Measurements from ENCODE around the gene PIGS.

DNA sequence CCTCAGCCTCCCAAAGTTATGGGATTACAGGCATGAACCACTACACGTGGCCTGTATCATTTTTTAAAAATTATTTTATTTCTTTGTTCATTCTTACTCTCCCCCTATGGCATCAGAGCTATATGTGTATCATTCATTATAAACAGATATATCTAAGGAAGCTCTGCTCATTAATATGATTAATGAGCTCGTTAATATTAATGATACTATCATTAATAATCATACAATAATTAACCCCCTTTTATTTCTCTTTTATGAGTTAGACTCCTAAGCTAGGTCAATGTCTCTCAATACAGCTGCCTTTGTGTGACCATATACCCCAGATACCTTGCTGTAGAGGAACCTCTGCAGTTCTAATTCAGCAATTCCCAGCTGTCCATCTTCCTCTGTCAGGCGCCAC lies 47.1 kb upstream of the PIGS start:
- TF ChIP-seq, protein P1, sequence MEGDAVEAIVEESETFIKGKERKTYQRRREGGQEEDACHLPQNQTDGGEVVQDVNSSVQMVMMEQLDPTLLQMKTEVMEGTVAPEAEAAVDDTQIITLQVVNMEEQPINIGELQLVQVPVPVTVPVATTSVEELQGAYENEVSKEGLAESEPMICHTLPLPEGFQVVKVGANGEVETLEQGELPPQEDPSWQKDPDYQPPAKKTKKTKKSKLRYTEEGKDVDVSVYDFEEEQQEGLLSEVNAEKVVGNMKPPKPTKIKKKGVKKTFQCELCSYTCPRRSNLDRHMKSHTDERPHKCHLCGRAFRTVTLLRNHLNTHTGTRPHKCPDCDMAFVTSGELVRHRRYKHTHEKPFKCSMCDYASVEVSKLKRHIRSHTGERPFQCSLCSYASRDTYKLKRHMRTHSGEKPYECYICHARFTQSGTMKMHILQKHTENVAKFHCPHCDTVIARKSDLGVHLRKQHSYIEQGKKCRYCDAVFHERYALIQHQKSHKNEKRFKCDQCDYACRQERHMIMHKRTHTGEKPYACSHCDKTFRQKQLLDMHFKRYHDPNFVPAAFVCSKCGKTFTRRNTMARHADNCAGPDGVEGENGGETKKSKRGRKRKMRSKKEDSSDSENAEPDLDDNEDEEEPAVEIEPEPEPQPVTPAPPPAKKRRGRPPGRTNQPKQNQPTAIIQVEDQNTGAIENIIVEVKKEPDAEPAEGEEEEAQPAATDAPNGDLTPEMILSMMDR (IDR thresholded peaks at IDR 0.05; ENCODE audit: insufficient read depth, low read length) = no peak
- TF ChIP-seq POLR2AphosphoS5 (IDR thresholded peaks at IDR 0.05; ENCODE audit: low read depth) = no peak
- no peak for TF ChIP-seq GABPA (IDR thresholded peaks at IDR 0.05; ENCODE audit: low read depth)
- TF ChIP-seq, protein P2, sequence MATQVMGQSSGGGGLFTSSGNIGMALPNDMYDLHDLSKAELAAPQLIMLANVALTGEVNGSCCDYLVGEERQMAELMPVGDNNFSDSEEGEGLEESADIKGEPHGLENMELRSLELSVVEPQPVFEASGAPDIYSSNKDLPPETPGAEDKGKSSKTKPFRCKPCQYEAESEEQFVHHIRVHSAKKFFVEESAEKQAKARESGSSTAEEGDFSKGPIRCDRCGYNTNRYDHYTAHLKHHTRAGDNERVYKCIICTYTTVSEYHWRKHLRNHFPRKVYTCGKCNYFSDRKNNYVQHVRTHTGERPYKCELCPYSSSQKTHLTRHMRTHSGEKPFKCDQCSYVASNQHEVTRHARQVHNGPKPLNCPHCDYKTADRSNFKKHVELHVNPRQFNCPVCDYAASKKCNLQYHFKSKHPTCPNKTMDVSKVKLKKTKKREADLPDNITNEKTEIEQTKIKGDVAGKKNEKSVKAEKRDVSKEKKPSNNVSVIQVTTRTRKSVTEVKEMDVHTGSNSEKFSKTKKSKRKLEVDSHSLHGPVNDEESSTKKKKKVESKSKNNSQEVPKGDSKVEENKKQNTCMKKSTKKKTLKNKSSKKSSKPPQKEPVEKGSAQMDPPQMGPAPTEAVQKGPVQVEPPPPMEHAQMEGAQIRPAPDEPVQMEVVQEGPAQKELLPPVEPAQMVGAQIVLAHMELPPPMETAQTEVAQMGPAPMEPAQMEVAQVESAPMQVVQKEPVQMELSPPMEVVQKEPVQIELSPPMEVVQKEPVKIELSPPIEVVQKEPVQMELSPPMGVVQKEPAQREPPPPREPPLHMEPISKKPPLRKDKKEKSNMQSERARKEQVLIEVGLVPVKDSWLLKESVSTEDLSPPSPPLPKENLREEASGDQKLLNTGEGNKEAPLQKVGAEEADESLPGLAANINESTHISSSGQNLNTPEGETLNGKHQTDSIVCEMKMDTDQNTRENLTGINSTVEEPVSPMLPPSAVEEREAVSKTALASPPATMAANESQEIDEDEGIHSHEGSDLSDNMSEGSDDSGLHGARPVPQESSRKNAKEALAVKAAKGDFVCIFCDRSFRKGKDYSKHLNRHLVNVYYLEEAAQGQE (IDR thresholded peaks at IDR 0.05; ENCODE audit: insufficient replicate concordance, low read depth) = no peak
- TF ChIP-seq SPI1 (IDR thresholded peaks at IDR 0.05; ENCODE audit: borderline replicate concordance, low read depth) = no peak
